KMS-11 (cell line): ENCODE results near the gene C10orf62.
"Not testable (repeated sequence)": the region's sequence is repeated elsewhere in the genome, so short reads cannot be mapped to it uniquely, and the experiment has no call there.

ENCODE experiments used
- H2AFZ ChIP-seq: fragments of 200-600 bp; sonication (generic); 2 replicates; pipeline ENCODE4 v1.6.1; 2016; ENCODE audit warnings: antibody characterized with exemption, mixed run types, low read depth
- H3K27ac ChIP-seq: fragments of 200-600 bp; sonication (generic); 2 replicates; pipeline ENCODE4 v1.6.1; 2016; ENCODE audit warnings: mild to moderate bottlenecking, mixed run types
- H3K27me3 ChIP-seq: fragments of 200-600 bp; sonication (generic); 2 replicates; pipeline ENCODE4 v1.6.1; 2017; ENCODE audit warnings: mild to moderate bottlenecking, low read depth, mixed run types, moderate library complexity; ENCODE audit not compliant: insufficient read depth
- H3K36me3 ChIP-seq: fragments of 200-600 bp; sonication (generic); 2 replicates; pipeline ENCODE4 v1.6.1; 2017; ENCODE audit warnings: mild to moderate bottlenecking, mixed run types; ENCODE audit not compliant: insufficient read depth
- H3K4me1 ChIP-seq: fragments of 200-600 bp; sonication (generic); 2 replicates; pipeline ENCODE4 v1.6.1; 2016; ENCODE audit warnings: mild to moderate bottlenecking, low read depth, mixed run types; ENCODE audit not compliant: poor library complexity, severe bottlenecking
- H3K4me2 ChIP-seq: fragments of 200-600 bp; sonication (generic); 2 replicates; pipeline ENCODE4 v1.7.0; 2016; ENCODE audit warnings: mild to moderate bottlenecking, mixed run types
- H3K4me3 ChIP-seq: fragments of 200-600 bp; sonication (generic); IDR thresholded peaks from 2 replicates; pipeline ENCODE4 v1.6.1; 2017; ENCODE audit warnings: low read depth, low read length, mixed read lengths; ENCODE audit not compliant: insufficient read depth
- H3K79me2 ChIP-seq: fragments of 200-600 bp; sonication (generic); 2 replicates; pipeline ENCODE4 v1.6.1; 2016; ENCODE audit warnings: low read depth, mixed run types; ENCODE audit not compliant: insufficient read depth
- H3K9ac ChIP-seq: fragments of 200-600 bp; sonication (generic); 2 replicates; pipeline ENCODE4 v1.6.1; 2016; ENCODE audit warnings: mild to moderate bottlenecking, mixed run types
- H4K20me1 ChIP-seq: fragments of 200-600 bp; sonication (generic); 2 replicates; pipeline ENCODE4 v1.6.1; 2016; ENCODE audit warnings: mild to moderate bottlenecking, mixed run types; ENCODE audit not compliant: insufficient read depth
- TF ChIP-seq, protein P1 (sequence below): fragments of 200-600 bp; sonication (generic); conservative IDR thresholded peaks from 2 replicates; pipeline ENCODE4 v1.6.1; 2017; ENCODE audit warnings: low read depth, mild to moderate bottlenecking, antibody characterized with exemption, low read length, moderate library complexity, mixed read lengths

C10orf62 gene

GRCh38 chr10:97632949-97633884 lies 43.7 kb downstream of the C10orf62 start, which contains the start of gene MORN4:
TSS of gene MORN4 (minus strand) at chr10:97633500. CDS start at chr10:97619653, 13,847 bp downstream.
- TF ChIP-seq, protein P1, sequence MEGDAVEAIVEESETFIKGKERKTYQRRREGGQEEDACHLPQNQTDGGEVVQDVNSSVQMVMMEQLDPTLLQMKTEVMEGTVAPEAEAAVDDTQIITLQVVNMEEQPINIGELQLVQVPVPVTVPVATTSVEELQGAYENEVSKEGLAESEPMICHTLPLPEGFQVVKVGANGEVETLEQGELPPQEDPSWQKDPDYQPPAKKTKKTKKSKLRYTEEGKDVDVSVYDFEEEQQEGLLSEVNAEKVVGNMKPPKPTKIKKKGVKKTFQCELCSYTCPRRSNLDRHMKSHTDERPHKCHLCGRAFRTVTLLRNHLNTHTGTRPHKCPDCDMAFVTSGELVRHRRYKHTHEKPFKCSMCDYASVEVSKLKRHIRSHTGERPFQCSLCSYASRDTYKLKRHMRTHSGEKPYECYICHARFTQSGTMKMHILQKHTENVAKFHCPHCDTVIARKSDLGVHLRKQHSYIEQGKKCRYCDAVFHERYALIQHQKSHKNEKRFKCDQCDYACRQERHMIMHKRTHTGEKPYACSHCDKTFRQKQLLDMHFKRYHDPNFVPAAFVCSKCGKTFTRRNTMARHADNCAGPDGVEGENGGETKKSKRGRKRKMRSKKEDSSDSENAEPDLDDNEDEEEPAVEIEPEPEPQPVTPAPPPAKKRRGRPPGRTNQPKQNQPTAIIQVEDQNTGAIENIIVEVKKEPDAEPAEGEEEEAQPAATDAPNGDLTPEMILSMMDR: no peak
- H3K4me2 ChIP-seq: peak within 1 kb of the TSS; percentile 36
- H3K4me1 ChIP-seq: no peaks in the 10 kb centered on the region
- no peaks in the 10 kb centered on the region for H4K20me1 ChIP-seq
- H3K79me2 ChIP-seq: no peaks in the 10 kb centered on the region
- H3K36me3 ChIP-seq: no peaks in the 10 kb centered on the region
- H2AFZ ChIP-seq: peak within 1 kb of the TSS; percentile 84
- no peak within 1 kb of the TSS; the same call in 1 of the 2 replicates for H3K9ac ChIP-seq
- no peak within 1 kb of the TSS for H3K4me3 ChIP-seq
- no peak within 1 kb of the TSS for H3K27ac ChIP-seq
- H3K27me3 ChIP-seq: no peaks in the 10 kb centered on the region

- H3K4me2 ChIP-seq: peak overlapping the region; percentile 36
Measured at GRCh38 chr10:97633921-97634320, 44.4 kb downstream of the C10orf62 start.

GRCh38 chr10:97635577-97635976 lies 46.1 kb downstream of the C10orf62 start:
- Histone ChIP-seq H3K27ac (no peak overlapping the region), H3K79me2 (no peaks in the 10 kb centered on the region), H3K4me3 (no peak overlapping the region), H4K20me1 (no peaks in the 10 kb centered on the region), H3K27me3 (no peaks in the 10 kb centered on the region), H3K36me3 (no peaks in the 10 kb centered on the region), H2AFZ (no peak overlapping the region), H3K9ac (no peak overlapping the region), H3K4me2 (no peak overlapping the region), H3K4me1 (peaks cover 5% of the 10 kb centered on the region)
- TF ChIP-seq, protein P1: no peak

More at GRCh38 chr10:97633921-97634320, 44.4 kb downstream of the C10orf62 start:
- Histone ChIP-seq H4K20me1 (no peaks in the 10 kb centered on the region), H3K4me3 (no peak overlapping the region), H3K36me3 (no peaks in the 10 kb centered on the region), H3K27me3 (no peaks in the 10 kb centered on the region), H3K27ac (no peak overlapping the region), H2AFZ (peak overlapping the region; percentile 84), H3K79me2 (no peaks in the 10 kb centered on the region), H3K4me1 (no peaks in the 10 kb centered on the region), H3K9ac (no peak overlapping the region)
- TF ChIP-seq, protein P1: peak; percentile 40; the same call in 1 of the 2 replicates

- H3K27ac ChIP-seq, H3K9ac ChIP-seq, H4K20me1 ChIP-seq, H3K4me2 ChIP-seq, H3K27me3 ChIP-seq, H2AFZ ChIP-seq, H3K36me3 ChIP-seq, H3K4me3 ChIP-seq: not testable (repeated sequence)
- Histone ChIP-seq H3K79me2 (0 out of 2 replicates have a peak, but pooled peaks cover 16% of the 10 kb centered on the region), H3K4me1 (peaks cover 14% of the 10 kb centered on the region)
Measured at GRCh38 chr10:97639090-97639489, 49.6 kb downstream of the C10orf62 start.
